CD4-positive, alpha-beta T cell (primary cell): ENCODE data around the gene USP50. TPM values are rescaled to one million over a fixed set of nuclear protein-coding genes. Genes with fewer than 3 reads are reported as not detected.
"Not testable (repeated sequence)": the region's sequence is repeated elsewhere in the genome, so short reads cannot be mapped to it uniquely, and the experiment has no call there.

Source experiments
- ATAC-seq: fragments of 200-7000 bp; cut with Tn5 transposase; one replicate; pipeline ENCODE4 v1.10.0; 2022; ENCODE audit warnings: mild to moderate bottlenecking; ENCODE audit not compliant: poor library complexity
- CTCF ChIA-PET: fragments of 350-600 bp; sonication (Branson Sonifier 250); formaldehyde crosslinking; loops from one replicate; lab custom pipeline; 2021; ENCODE audit warnings: antibody characterized with exemption, inconsistent platforms; lab: Charles Lee
- POLR2A ChIA-PET: fragments of 350-600 bp; sonication (Branson Sonifier 250); formaldehyde crosslinking; loops from one replicate; lab custom pipeline; 2021; ENCODE audit warnings: antibody characterized with exemption, inconsistent platforms; lab: Charles Lee
- DNase-seq, 14 experiments: peaks; one replicate each; pipeline ENCODE4 v3.0.0-alpha.2; 2013 to 2020; ENCODE audit warnings: mixed read lengths in 2 of 14
- H3K27ac ChIP-seq, 2 donors: one replicate each; pipeline versions ENCODE4 v1.5.1 to v1.7.0; 2013; ENCODE audit warnings: low read length in 2 of 2, low read depth in 1 of 2, mild to moderate bottlenecking in 1 of 2
- H3K27me3 ChIP-seq, 2 experiments: 1 replicate in 1 of 2; 2 replicates in 1 of 2; pipeline versions ENCODE4 v1.6.1 to v1.7.0; 2013; ENCODE audit warnings: low read length in 2 of 2, control low read depth in 1 of 2, mild to moderate bottlenecking in 1 of 2, moderate library complexity in 1 of 2; ENCODE audit not compliant: insufficient read depth in 2 of 2, control insufficient read depth in 1 of 2
- H3K36me3 ChIP-seq: one replicate; pipeline ENCODE4 v1.6.1; 2013; ENCODE audit warnings: low read length, control low read depth; ENCODE audit not compliant: insufficient read depth
- H3K4me1 ChIP-seq: one replicate; pipeline ENCODE4 v1.6.1; 2013; ENCODE audit warnings: low read length, control low read depth; ENCODE audit not compliant: insufficient read depth
- H3K4me3 ChIP-seq: one replicate; pipeline ENCODE4 v1.5.1; 2013; ENCODE audit warnings: mild to moderate bottlenecking, low read length, moderate library complexity
- H3K9me3 ChIP-seq, 2 experiments: 1 replicate in 1 of 2; 2 replicates in 1 of 2; pipeline versions ENCODE4 v1.6.1 to v1.7.0; 2013; ENCODE audit warnings: low read length in 2 of 2, mild to moderate bottlenecking in 2 of 2, control low read depth in 1 of 2, moderate library complexity in 1 of 2; ENCODE audit not compliant: control insufficient read depth in 1 of 2, insufficient read depth in 1 of 2
- H3K27ac Mint-ChIP-seq: one replicate; pipeline ENCODE4 v1.8.0; 2020; ENCODE audit warnings: mixed read lengths
- H3K27me3 Mint-ChIP-seq: one replicate; pipeline ENCODE4 v1.8.0; 2021; ENCODE audit warnings: mixed read lengths
- H3K36me3 Mint-ChIP-seq: one replicate; pipeline ENCODE4 v1.8.0; 2021; ENCODE audit warnings: low read depth, mixed read lengths
- H3K4me1 Mint-ChIP-seq: one replicate; pipeline ENCODE4 v1.8.0; 2021; ENCODE audit warnings: low read depth, mixed read lengths
- H3K4me3 Mint-ChIP-seq: one replicate; pipeline ENCODE4 v1.8.0; 2020; ENCODE audit warnings: mild to moderate bottlenecking, mixed read lengths
- H3K9me3 Mint-ChIP-seq: one replicate; pipeline ENCODE4 v1.8.0; 2020; ENCODE audit warnings: mixed read lengths
- CTCF ChIP-seq: fragments of 200-600 bp; IDR thresholded peaks from one replicate; pipeline ENCODE4 v1.8.0; 2022; ENCODE audit warnings: antibody characterized with exemption, mild to moderate bottlenecking
- intact Hi-C, 2 experiments: fragments of 100-400 bp; cut with DNase I in 1 of 2; cut with micrococcal nuclease in 1 of 2; formaldehyde crosslinking; loops; one replicate each; pipeline versions ENCODE4 v1.15.1 to v1.9.0; 2023 to 2025; cut with DNase I, micrococcal nuclease
- total RNA-seq, 174 experiments: library from RNA in 2 of 174; stranded (reverse) in 2 of 174; gene quantifications; one replicate each; pipeline ENCODE4 v1.2.3 and lab custom pipeline; 2021 to 2026

The USP50 gene
- total RNA-seq, 2 experiments from 2014 or later = 0.41 TPM; not detected in 1

GRCh38 chr15:50496692-50497091 lies 49.8 kb downstream of the USP50 start:
- POLR2A ChIA-PET = no interaction called here
- Histone ChIP-seq H3K9me3 (no peaks in the 10 kb centered on the region), H3K4me1 (no peaks in the 10 kb centered on the region), H3K27me3 (no peaks in the 10 kb centered on the region), H3K4me3 (no peak overlapping the region), H3K27ac (no peak overlapping the region), H3K36me3 (peaks cover 88% of the 10 kb centered on the region)
- intact Hi-C loops = loop anchor here in 1 of 2 experiments (10.0 kb wide), 1 partner anchor 138 kb away; no protein-coding TSS in a partner anchor
- Mint-ChIP-seq H3K36me3 (peaks cover 88% of the 10 kb centered on the region), H3K27me3 (no peaks in the 10 kb centered on the region), H3K4me1 (no peaks in the 10 kb centered on the region), H3K4me3 (no peak overlapping the region), H3K9me3 (no peaks in the 10 kb centered on the region), H3K27ac (no peak overlapping the region)
- no peak for ATAC-seq
- DNase-seq = no peak
- CTCF ChIA-PET = interaction anchor here (0.6 kb wide), 1 partner anchor 10 kb away, joined by 3 read pairs; no protein-coding TSS in a partner anchor
- TF ChIP-seq CTCF = no peak

- POLR2A ChIA-PET, H3K27ac Mint-ChIP-seq, H3K27ac ChIP-seq, H3K9me3 ChIP-seq, H3K4me1 Mint-ChIP-seq, CTCF ChIA-PET, H3K27me3 Mint-ChIP-seq, H3K4me3 Mint-ChIP-seq, H3K9me3 Mint-ChIP-seq, ATAC-seq, H3K27me3 ChIP-seq, DNase-seq, H3K4me1 ChIP-seq, H3K4me3 ChIP-seq: not testable (repeated sequence)
- H3K36me3 ChIP-seq = peaks cover 89% of the 10 kb centered on the region
- H3K36me3 Mint-ChIP-seq = peaks cover 96% of the 10 kb centered on the region
- intact Hi-C loops = loop anchor here in 1 of 2 experiments (10.0 kb wide), 1 partner anchor 140 kb away; no protein-coding TSS in a partner anchor
Measured at GRCh38 chr15:50494547-50494946, 51.9 kb downstream of the USP50 start.

- Histone ChIP-seq H3K27ac (no peak overlapping the region), H3K4me1 (no peaks in the 10 kb centered on the region), H3K27me3 (no peaks in the 10 kb centered on the region), H3K36me3 (peaks cover 89% of the 10 kb centered on the region), H3K4me3 (no peak overlapping the region), H3K9me3 (no peaks in the 10 kb centered on the region)
- H3K4me1 Mint-ChIP-seq = no peaks in the 10 kb centered on the region
- ChIA-PET POLR2A (no interaction called here), CTCF (no interaction called here)
- no peak for ATAC-seq
- H3K4me3 Mint-ChIP-seq = no peak overlapping the region
- H3K36me3 Mint-ChIP-seq = peaks cover 95% of the 10 kb centered on the region
- no peaks in the 10 kb centered on the region for H3K9me3 Mint-ChIP-seq
- DNase-seq = no peak
- no peak for TF ChIP-seq CTCF
- no peak overlapping the region for H3K27ac Mint-ChIP-seq
- H3K27me3 Mint-ChIP-seq = no peaks in the 10 kb centered on the region
- intact Hi-C loops = loop anchor here in 1 of 2 experiments (10.0 kb wide), 1 partner anchor 141 kb away; no protein-coding TSS in a partner anchor
Measured at GRCh38 chr15:50493625-50494024, 52.8 kb downstream of the USP50 start.

GRCh38 chr15:50487287-50487686 lies 59.2 kb downstream of the USP50 start:
- no peak overlapping the region for H3K4me3 ChIP-seq
- intact Hi-C loops = no loop called here
- peak overlapping the region; percentile 29 for H3K27ac Mint-ChIP-seq

More at GRCh38 chr15:50487287-50487686, 59.2 kb downstream of the USP50 start:
- ATAC-seq = no peak
- POLR2A ChIA-PET = no interaction called here
- Mint-ChIP-seq H3K4me3 (no peak overlapping the region), H3K36me3 (peaks cover 89% of the 10 kb centered on the region), H3K9me3 (no peaks in the 10 kb centered on the region), H3K4me1 (no peaks in the 10 kb centered on the region), H3K27me3 (no peaks in the 10 kb centered on the region)
- Histone ChIP-seq H3K4me1 (no peaks in the 10 kb centered on the region), H3K9me3 (no peaks in the 10 kb centered on the region), H3K36me3 (peaks cover 54% of the 10 kb centered on the region), H3K27ac (no peak overlapping the region), H3K27me3 (no peaks in the 10 kb centered on the region)
- no peak for DNase-seq
- TF ChIP-seq CTCF = no peak
- CTCF ChIA-PET = no interaction called here
